Uterus (tissue), 2 donors: ENCODE measurements around the gene GSK3A.

Experiments used
- CTCF ChIP-seq, 4 experiments: fragments of 200-600 bp in 2 of 4; fragments of 450-650 bp in 2 of 4; sonication (generic) in 2 of 4; IDR thresholded peaks; one replicate each; pipeline ENCODE4 v1.5.1; 2016 to 2019; ENCODE audit warnings: antibody characterized with exemption in 4 of 4, mild to moderate bottlenecking in 2 of 4, moderate library complexity in 1 of 4
- POLR2A ChIP-seq, 2 donors: fragments of 450-650 bp; IDR thresholded peaks; one replicate each; pipeline ENCODE4 v1.6.1; 2016; ENCODE audit warnings: antibody characterized with exemption in 2 of 2, mild to moderate bottlenecking in 1 of 2, moderate library complexity in 1 of 2

- TF ChIP-seq CTCF (IDR thresholded peaks at IDR 0.05), result no peak
- no peak for TF ChIP-seq POLR2A (IDR thresholded peaks at IDR 0.05)
Measured at GRCh38 chr19:42241279-42241678, 1.1 kb downstream of the GSK3A start.
